PC-3 (cell line): ENCODE results near the gene GOLT1A. TPM values are rescaled to one million over a fixed set of nuclear protein-coding genes. Genes with fewer than 3 reads are reported as not detected.
A peak's percentile ranks its signal among the peaks of the same experiment; 100 is the strongest.

ENCODE experiments used
- ATAC-seq: fragments of 200-7000 bp; cut with Tn5 transposase; 2 replicates; pipeline ENCODE4 v1.9.1; 2020; ENCODE audit warnings: mild to moderate bottlenecking, moderate library complexity
- BruUV-seq: library from RNA; stranded (reverse); fragments of 400-500 nt; replicated peaks from 2 replicates; lab custom pipeline; 2021; lab: Mats Ljungman, UMichigan
- CTCF ChIA-PET: fragments of 300-600 bp; sonication (Branson Sonifier 250); formaldehyde crosslinking; loops from one replicate; lab custom pipeline; 2022; ENCODE audit warnings: antibody characterized with exemption; lab: Charles Lee
- POLR2A ChIA-PET: fragments of 300-600 bp; sonication (Branson Sonifier 250); formaldehyde crosslinking; loops from one replicate; lab custom pipeline; 2022; ENCODE audit warnings: antibody characterized with exemption; ENCODE audit not compliant: unreplicated experiment; lab: Charles Lee
- DNase-seq: peaks from one replicate; pipeline ENCODE4 v3.0.0-alpha.2; 2015
- H2AFZ ChIP-seq: fragments of 300-600 bp; sonication (generic); 2 replicates; pipeline ENCODE4 v1.6.0; 2016; ENCODE audit warnings: antibody characterized with exemption, low read length
- H3F3A ChIP-seq: fragments of 300-600 bp; sonication (generic); one replicate; pipeline ENCODE4 v1.6.0; 2017; ENCODE audit warnings: antibody characterized with exemption, low read length, control low read depth, mild to moderate bottlenecking; ENCODE audit not compliant: unreplicated experiment
- H3K27ac ChIP-seq: fragments of 300-600 bp; sonication (generic); 2 replicates; pipeline ENCODE4 v1.5.1; 2016; ENCODE audit warnings: mild to moderate bottlenecking, low read length
- H3K27me3 ChIP-seq: fragments of 300-600 bp; sonication (generic); 2 replicates; pipeline ENCODE4 v1.6.1; 2016; ENCODE audit warnings: low read length, mixed read lengths
- H3K36me3 ChIP-seq: fragments of 300-600 bp; sonication (generic); 2 replicates; pipeline ENCODE4 v1.6.1; 2016; ENCODE audit warnings: low read depth, mixed run types, low read length, mixed read lengths
- H3K4me1 ChIP-seq: fragments of 300-600 bp; sonication (generic); 2 replicates; pipeline ENCODE4 v1.5.1; 2016; ENCODE audit warnings: low read length; ENCODE audit not compliant: insufficient read depth
- H3K4me2 ChIP-seq: fragments of 300-600 bp; sonication (generic); 2 replicates; pipeline ENCODE4 v1.6.0; 2016; ENCODE audit warnings: low read length
- H3K4me3 ChIP-seq: fragments of 300-600 bp; sonication (generic); 2 replicates; pipeline ENCODE4 v1.5.1; 2016; ENCODE audit warnings: mild to moderate bottlenecking, low read length, mixed read lengths
- H3K79me2 ChIP-seq: fragments of 300-600 bp; sonication (generic); 2 replicates; pipeline ENCODE4 v1.6.1; 2017; ENCODE audit warnings: low read length, mixed read lengths
- H3K9ac ChIP-seq: fragments of 300-600 bp; sonication (generic); 2 replicates; pipeline ENCODE4 v1.6.0; 2016; ENCODE audit warnings: mild to moderate bottlenecking, low read length
- H3K9me2 ChIP-seq: fragments of 300-600 bp; sonication (generic); replicated peaks from 2 replicates; pipeline ENCODE4 v1.6.1; 2016; ENCODE audit warnings: mixed run types, low read length, mixed read lengths
- H3K9me3 ChIP-seq: fragments of 300-600 bp; sonication (generic); 2 replicates; pipeline ENCODE4 v1.6.1; 2016; ENCODE audit warnings: low read length, mixed read lengths
- H4K20me1 ChIP-seq: fragments of 300-600 bp; sonication (generic); 2 replicates; pipeline ENCODE4 v1.6.1; 2016; ENCODE audit warnings: low read length, mixed read lengths
- EZH2 ChIP-seq: fragments of 300-600 bp; sonication (generic); IDR thresholded peaks from one replicate; pipeline ENCODE4 v1.6.1; 2017; ENCODE audit warnings: antibody characterized with exemption, mild to moderate bottlenecking, low read length; ENCODE audit not compliant: unreplicated experiment
- EZH2phosphoT487 ChIP-seq: fragments of 300-600 bp; sonication (generic); IDR thresholded peaks from 2 replicates; pipeline ENCODE4 v1.6.1; 2018; ENCODE audit warnings: mild to moderate bottlenecking, antibody characterized with exemption, low read length, borderline replicate concordance
- intact Hi-C: fragments of 100-400 bp; cut with micrococcal nuclease; formaldehyde crosslinking; loops from 2 replicates; pipeline ENCODE4 v1.9.0; 2023
- total RNA-seq: library from RNA; depleted of rRNA; stranded (reverse); fragments of >200 nt; gene quantifications from 2 replicates; pipeline ENCODE4 v1.2.3, GENCODE V29; 2014
- TF ChIP-seq, protein P1 (sequence below): fragments of 300-600 bp; sonication (generic); conservative IDR thresholded peaks from 2 replicates; pipeline ENCODE4 v1.5.1; 2017; ENCODE audit warnings: antibody characterized with exemption, low read depth, mild to moderate bottlenecking, low read length

The GOLT1A gene
- total RNA-seq, 1 experiment from 2014 or later = 13.3 TPM

GRCh38 chr1:204225841-204226735 is 12.3 kb upstream of the GOLT1A start:
- peaks cover 39% of the 10 kb centered on the region for H3K4me1 ChIP-seq
- TF ChIP-seq EZH2 (no peak), EZH2phosphoT487 (no peak)
- TF ChIP-seq, protein P1, sequence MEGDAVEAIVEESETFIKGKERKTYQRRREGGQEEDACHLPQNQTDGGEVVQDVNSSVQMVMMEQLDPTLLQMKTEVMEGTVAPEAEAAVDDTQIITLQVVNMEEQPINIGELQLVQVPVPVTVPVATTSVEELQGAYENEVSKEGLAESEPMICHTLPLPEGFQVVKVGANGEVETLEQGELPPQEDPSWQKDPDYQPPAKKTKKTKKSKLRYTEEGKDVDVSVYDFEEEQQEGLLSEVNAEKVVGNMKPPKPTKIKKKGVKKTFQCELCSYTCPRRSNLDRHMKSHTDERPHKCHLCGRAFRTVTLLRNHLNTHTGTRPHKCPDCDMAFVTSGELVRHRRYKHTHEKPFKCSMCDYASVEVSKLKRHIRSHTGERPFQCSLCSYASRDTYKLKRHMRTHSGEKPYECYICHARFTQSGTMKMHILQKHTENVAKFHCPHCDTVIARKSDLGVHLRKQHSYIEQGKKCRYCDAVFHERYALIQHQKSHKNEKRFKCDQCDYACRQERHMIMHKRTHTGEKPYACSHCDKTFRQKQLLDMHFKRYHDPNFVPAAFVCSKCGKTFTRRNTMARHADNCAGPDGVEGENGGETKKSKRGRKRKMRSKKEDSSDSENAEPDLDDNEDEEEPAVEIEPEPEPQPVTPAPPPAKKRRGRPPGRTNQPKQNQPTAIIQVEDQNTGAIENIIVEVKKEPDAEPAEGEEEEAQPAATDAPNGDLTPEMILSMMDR = no peak
- no peaks in the 10 kb centered on the region for H3K27me3 ChIP-seq
- peak overlapping the region; percentile 91 for H3K27ac ChIP-seq
- H3K9me2 ChIP-seq = no peaks in the 10 kb centered on the region
- H3K9me3 ChIP-seq = no peaks in the 10 kb centered on the region
- peak overlapping the region; percentile 45; the same call in 1 of the 2 replicates for H3K4me3 ChIP-seq
- H3K36me3 ChIP-seq = peaks cover 49% of the 10 kb centered on the region
- no peaks in the 10 kb centered on the region for H3K79me2 ChIP-seq
- ATAC-seq = peak; percentile 82
- POLR2A ChIA-PET = no interaction called here
- H3F3A ChIP-seq = no peaks in the 10 kb centered on the region
- BruUV-seq = no TSS peak
- intact Hi-C loops = no loop called here
- CTCF ChIA-PET = no interaction called here
- peak overlapping the region; percentile 68 for H3K4me2 ChIP-seq
- no peaks in the 10 kb centered on the region for H4K20me1 ChIP-seq
- peak; percentile 93 for DNase-seq
- no peak overlapping the region for H2AFZ ChIP-seq
- H3K9ac ChIP-seq = peak overlapping the region; percentile 61

DNA sequence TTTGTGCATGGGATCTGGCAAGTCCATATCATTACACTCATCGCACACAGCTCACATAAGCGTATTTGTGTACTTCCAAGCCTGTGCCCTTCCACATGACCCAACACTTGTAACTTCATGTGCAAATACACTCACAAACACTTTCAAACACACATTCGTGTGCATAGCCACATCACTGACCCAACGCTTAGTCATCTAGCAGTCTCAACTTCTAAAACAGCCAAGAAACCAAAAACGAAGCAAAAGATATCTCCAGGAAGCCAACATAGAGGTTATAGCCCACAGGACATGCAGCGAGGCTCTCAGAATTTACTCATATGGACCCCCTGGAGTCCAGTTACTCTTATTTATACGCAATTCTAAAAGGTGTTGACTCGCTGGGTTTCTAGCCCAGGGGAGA is 10.9 kb upstream of the GOLT1A start:
- Histone ChIP-seq H3K27me3 (no peaks in the 10 kb centered on the region), H3K9me3 (no peaks in the 10 kb centered on the region), H2AFZ (no peak overlapping the region), H4K20me1 (no peaks in the 10 kb centered on the region), H3K79me2 (no peaks in the 10 kb centered on the region), H3K4me3 (no peak overlapping the region), H3K4me1 (peaks cover 39% of the 10 kb centered on the region), H3K36me3 (peaks cover 37% of the 10 kb centered on the region), H3K9me2 (no peaks in the 10 kb centered on the region), H3K27ac (peak overlapping the region; percentile 39), H3K4me2 (peak overlapping the region; percentile 68), H3K9ac (no peak overlapping the region), H3F3A (no peaks in the 10 kb centered on the region)
- DNase-seq = peak; percentile 51
- ATAC-seq = peak; percentile 53
- ChIA-PET POLR2A (interaction anchor here (0.5 kb wide), 1 partner anchor 34 kb away, joined by 3 read pairs; no protein-coding TSS in a partner anchor), CTCF (no interaction called here)
- no TSS peak for BruUV-seq
- TF ChIP-seq EZH2phosphoT487 (no peak), EZH2 (no peak)
- TF ChIP-seq, protein P1 = no peak
- intact Hi-C loops = no loop called here
